Measurements from ENCODE around the gene CENPN.

GRCh38 chr16:81000873-81001272, 6.1 kb upstream of the CENPN start:
- no peak for TF ChIP-seq CTCF (IDR thresholded peaks at IDR 0.05; ENCODE audit: insufficient read depth, low read length, poor library complexity, severe bottlenecking)
- no peak for TF ChIP-seq EZH2phosphoT487 (conservative IDR thresholded peaks at IDR 0.05; ENCODE audit: low read length)

All from SU-DHL-6 (cell line).